Ishikawa (cell line): Measurements from ENCODE around the gene ZCCHC8.

Experiments used
- CEBPB ChIP-seq: IDR thresholded peaks from 2 replicates; pipeline ENCODE4 v1.6.1; 2012
- CREB1 ChIP-seq: IDR thresholded peaks from 2 replicates; pipeline ENCODE4 v1.6.1; 2012; ENCODE audit warnings: low read depth
- EGR1 ChIP-seq: IDR thresholded peaks from 2 replicates; pipeline ENCODE4 v1.6.1; 2012
- EP300 ChIP-seq: IDR thresholded peaks from 2 replicates; pipeline ENCODE4 v1.6.1; 2012; ENCODE audit warnings: borderline replicate concordance
- FOXM1 ChIP-seq: IDR thresholded peaks from 2 replicates; pipeline ENCODE4 v1.6.1; 2012; ENCODE audit warnings: low read depth, borderline replicate concordance
- MAX ChIP-seq: IDR thresholded peaks from 2 replicates; pipeline ENCODE4 v1.6.1; 2012
- NFIC ChIP-seq: IDR thresholded peaks from 2 replicates; pipeline ENCODE4 v1.6.1; 2012
- RAD21 ChIP-seq: IDR thresholded peaks from 2 replicates; pipeline ENCODE4 v1.6.1; 2012; ENCODE audit warnings: low read depth
- TAF1 ChIP-seq: IDR thresholded peaks from 2 replicates; pipeline ENCODE4 v1.6.1; 2012; ENCODE audit warnings: low read depth, mild to moderate bottlenecking
- TCF12 ChIP-seq: IDR thresholded peaks from 2 replicates; pipeline ENCODE4 v1.6.1; 2012; ENCODE audit warnings: low read depth
- TEAD4 ChIP-seq: IDR thresholded peaks from 2 replicates; pipeline ENCODE4 v1.6.1; 2012
- USF1 ChIP-seq: IDR thresholded peaks from 2 replicates; pipeline ENCODE4 v1.6.1; 2012
- YY1 ChIP-seq: IDR thresholded peaks from 2 replicates; pipeline ENCODE4 v1.6.1; 2012; ENCODE audit warnings: low read depth
- ZBTB7A ChIP-seq: IDR thresholded peaks from 2 replicates; pipeline ENCODE4 v1.6.1; 2012; ENCODE audit warnings: low read depth
- TF ChIP-seq, protein P1 (sequence below): IDR thresholded peaks from 2 replicates; pipeline ENCODE4 v1.6.1; 2012; ENCODE audit warnings: low read depth, mild to moderate bottlenecking

The ZCCHC8 gene

DNA sequence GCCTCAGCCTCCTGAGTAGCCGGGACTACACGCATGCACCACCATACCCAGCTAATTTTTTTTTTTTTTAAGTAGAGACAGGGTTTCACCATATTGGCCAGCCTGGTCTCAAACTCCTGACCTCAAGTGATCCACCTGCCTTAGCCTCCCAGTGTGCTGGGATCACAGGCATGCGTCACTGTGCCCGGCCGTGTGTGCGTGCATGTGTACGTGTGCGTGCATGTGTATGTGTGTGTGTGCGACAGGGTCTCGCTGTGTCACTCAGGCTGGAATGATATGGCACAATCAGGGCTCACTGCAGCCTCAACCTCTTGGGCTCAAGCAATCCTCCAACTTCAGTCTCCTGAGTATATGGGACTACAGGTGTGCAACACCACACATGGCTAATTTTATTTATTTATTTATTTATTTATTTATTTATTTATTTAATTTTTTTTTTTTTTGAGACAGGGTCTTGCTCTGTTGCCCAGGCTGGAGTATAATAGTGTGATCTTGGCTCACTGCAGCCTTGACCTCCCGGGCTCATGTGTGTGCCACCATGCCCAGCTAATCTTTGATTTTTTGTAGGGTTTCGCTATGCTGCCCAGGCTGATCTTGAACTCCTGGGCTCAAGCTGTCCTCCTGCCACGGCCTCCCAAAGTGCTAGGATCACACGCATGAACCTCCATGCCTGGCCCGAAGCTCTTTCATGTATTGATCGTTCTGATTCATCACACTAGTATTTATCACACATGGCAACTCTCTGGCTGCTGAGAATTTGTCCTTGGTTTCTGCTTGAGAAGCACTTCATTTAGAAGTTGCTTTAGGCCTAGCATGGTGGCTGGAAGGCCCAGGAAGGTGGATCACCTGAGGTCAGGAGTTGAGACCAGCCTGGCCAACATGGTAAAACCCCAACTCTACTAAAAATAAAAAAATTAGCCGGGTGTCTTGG, 42.4 kb downstream of the ZCCHC8 start:
- no peak for TF ChIP-seq EP300
- TF ChIP-seq, protein P1, sequence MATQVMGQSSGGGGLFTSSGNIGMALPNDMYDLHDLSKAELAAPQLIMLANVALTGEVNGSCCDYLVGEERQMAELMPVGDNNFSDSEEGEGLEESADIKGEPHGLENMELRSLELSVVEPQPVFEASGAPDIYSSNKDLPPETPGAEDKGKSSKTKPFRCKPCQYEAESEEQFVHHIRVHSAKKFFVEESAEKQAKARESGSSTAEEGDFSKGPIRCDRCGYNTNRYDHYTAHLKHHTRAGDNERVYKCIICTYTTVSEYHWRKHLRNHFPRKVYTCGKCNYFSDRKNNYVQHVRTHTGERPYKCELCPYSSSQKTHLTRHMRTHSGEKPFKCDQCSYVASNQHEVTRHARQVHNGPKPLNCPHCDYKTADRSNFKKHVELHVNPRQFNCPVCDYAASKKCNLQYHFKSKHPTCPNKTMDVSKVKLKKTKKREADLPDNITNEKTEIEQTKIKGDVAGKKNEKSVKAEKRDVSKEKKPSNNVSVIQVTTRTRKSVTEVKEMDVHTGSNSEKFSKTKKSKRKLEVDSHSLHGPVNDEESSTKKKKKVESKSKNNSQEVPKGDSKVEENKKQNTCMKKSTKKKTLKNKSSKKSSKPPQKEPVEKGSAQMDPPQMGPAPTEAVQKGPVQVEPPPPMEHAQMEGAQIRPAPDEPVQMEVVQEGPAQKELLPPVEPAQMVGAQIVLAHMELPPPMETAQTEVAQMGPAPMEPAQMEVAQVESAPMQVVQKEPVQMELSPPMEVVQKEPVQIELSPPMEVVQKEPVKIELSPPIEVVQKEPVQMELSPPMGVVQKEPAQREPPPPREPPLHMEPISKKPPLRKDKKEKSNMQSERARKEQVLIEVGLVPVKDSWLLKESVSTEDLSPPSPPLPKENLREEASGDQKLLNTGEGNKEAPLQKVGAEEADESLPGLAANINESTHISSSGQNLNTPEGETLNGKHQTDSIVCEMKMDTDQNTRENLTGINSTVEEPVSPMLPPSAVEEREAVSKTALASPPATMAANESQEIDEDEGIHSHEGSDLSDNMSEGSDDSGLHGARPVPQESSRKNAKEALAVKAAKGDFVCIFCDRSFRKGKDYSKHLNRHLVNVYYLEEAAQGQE = no peak
- TF ChIP-seq MAX = no peak

- TF ChIP-seq CREB1 (no peak), RAD21 (no peak), MAX (no peak), TEAD4 (no peak), TAF1 (no peak), CEBPB (no peak), EP300 (no peak)
These were observed 43.1 kb downstream of the ZCCHC8 start for GRCh38 chr12:122457627-122458026.

DNA sequence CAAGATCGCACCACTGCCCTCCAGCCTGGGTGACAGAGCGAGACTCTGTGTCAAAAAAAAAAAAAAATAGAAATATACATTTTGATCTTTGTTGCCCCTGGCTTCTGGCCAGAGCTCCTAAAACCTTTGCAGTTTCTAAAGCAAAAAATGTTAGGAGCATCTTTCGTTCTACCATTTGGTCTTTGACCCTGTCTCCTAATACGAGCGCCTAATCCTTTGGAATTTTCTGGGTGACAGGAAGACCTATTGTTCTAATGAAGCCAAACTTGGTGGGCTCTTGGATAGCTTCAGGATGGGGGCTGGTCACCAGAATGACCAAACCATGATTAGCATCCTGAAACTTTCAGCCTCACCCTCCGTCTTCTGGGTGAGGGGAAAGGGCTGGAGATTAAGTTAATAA, 46.0 kb downstream of the ZCCHC8 start:
- TF ChIP-seq TAF1 = no peak
- TF ChIP-seq NFIC = no peak
- TF ChIP-seq RAD21 = no peak
- TF ChIP-seq CREB1 = no peak
- TF ChIP-seq CEBPB = no peak
- no peak for TF ChIP-seq FOXM1
- no peak for TF ChIP-seq USF1
- no peak for TF ChIP-seq MAX
- TF ChIP-seq TEAD4 = no peak
- TF ChIP-seq EGR1 = no peak
- TF ChIP-seq ZBTB7A = no peak
- TF ChIP-seq YY1 = no peak
- no peak for TF ChIP-seq EP300
- no peak for TF ChIP-seq TCF12
- TF ChIP-seq, protein P1 = no peak

GRCh38 chr12:122454250-122454721, 46.4 kb downstream of the ZCCHC8 start:
- TF ChIP-seq MAX (no peak), CEBPB (no peak), TEAD4 (no peak), TCF12 (no peak), YY1 (no peak), USF1 (no peak), TAF1 (no peak), EP300 (no peak)
- TF ChIP-seq, protein P1 = no peak
